Subcutaneous adipose tissue (tissue), 4 donors: ENCODE data around the gene PALD1. TPM values are rescaled to one million over a fixed set of nuclear protein-coding genes. Genes with fewer than 3 reads are reported as not detected.

Experiments
- CTCF ChIP-seq: fragments of 450-650 bp; IDR thresholded peaks from one replicate; pipeline ENCODE4 v1.5.1; 2016; ENCODE audit warnings: low read depth, mild to moderate bottlenecking, control low read depth, antibody characterized with exemption, moderate library complexity
- total RNA-seq, 4 donors: library from RNA; depleted of rRNA; stranded (reverse); fragments of >200 nt; gene quantifications; one replicate each; pipeline ENCODE4 v1.1.0, GENCODE V29; 2016

The PALD1 gene
- total RNA-seq, 4 donors from 2014 or later = 1.0 to 4.5 (median 2.9) TPM

DNA sequence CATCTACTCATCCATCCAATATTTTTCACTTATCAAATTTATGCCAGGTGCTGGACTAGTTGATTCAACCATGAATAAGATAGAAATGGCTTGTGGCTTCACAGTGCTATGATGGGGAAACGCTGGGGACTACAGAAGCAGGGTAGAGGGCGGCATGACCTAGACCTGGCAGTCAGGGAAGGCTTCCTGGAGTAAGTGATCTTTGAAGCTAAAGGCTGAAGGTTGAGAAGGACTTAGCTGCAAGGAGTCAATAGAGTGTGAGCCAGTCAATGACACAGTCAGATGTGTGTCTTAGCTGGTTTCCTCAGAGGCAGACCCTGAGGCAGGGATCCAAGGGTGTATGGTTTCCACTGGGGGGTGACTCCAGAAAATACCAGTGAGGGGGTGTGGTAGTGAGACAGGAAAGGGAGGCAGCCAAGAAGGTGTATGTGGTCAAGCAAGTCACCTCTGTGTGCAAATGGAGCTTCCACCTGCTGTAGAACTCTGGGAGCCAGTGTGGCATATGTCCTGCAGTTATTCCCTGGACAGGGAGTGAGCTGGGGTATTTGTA is 113.7 kb downstream of the PALD1 start:
- TF ChIP-seq CTCF = no peak

DNA sequence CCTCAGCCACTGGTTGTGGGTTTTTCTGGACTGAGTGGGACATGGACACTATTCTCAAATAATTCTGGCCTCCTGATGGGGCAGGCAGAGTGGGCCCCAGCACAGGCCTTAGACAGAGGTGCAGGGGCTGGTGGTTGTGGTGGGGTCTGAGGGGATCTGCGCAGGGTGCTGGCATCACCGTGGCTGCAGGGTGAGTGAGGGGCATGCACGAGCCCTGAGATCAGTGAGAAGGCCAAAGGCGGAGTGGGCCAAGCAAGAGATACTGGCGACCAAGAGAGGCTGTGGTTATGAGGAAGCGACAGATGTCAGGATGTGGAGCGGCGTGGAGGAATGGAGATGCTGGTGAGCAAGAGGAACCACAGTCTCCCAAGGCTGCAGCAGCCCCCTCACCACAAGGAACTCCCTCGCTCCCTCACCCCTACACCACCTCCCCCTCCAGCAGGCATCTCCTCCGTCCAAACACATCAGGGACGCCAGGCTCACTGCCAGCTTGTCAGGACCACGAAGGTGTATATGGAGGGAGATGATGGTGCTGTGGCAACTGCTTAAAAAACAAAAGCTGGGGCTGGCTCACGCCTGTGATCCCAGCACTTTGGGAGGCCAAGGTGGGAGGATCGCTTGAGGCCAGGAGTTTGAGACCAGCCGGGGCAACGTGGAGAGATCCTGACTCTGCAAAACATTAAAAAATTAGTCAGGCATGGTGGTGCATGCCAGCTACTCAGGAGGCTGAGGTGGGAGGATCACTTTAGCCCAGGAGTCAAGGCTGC is 114.4 kb downstream of the PALD1 start:
- no peak for TF ChIP-seq CTCF

GRCh38 chr10:70593513-70593890 is 114.9 kb downstream of the PALD1 start:
- TF ChIP-seq CTCF = no peak

DNA sequence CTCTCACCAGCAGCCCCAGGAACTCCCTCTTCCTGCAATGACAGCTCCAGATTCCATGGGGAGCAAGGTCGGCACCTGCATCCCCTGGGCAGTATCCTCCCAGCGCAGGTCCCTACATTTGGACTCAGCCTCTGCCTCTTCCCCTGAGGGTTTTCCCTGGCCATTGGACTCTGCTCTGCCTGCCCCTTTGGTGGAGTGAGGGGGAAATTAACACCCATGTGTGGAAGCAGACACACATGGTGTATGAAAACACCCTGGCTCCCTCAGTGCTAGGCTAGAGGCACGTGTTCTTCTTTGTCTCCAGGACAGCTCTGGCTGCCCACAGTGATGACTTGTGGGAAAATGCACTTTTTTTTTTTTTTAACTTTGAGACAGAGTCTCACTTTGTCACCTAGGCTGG is 115.6 kb downstream of the PALD1 start:
- no peak for TF ChIP-seq CTCF

- no peak for TF ChIP-seq CTCF
Observed at GRCh38 chr10:70595566-70596016, 117.0 kb downstream of the PALD1 start.

GRCh38 chr10:70596110-70596798 is 117.7 kb downstream of the PALD1 start:
- TF ChIP-seq CTCF = no peak
